C4-2B (cell line): ENCODE data around the gene GNG2.

Source experiments
- H3K27ac ChIP-seq: fragments of 450-650 bp; 2 replicates; pipeline ENCODE4 v1.5.1; 2017
- ZFX ChIP-seq: fragments of 450-650 bp; IDR thresholded peaks from 2 replicates; pipeline ENCODE4 v1.6.1; 2017
- TF ChIP-seq, protein P1 (sequence below): fragments of 450-650 bp; conservative IDR thresholded peaks from 2 replicates; pipeline ENCODE4 v1.5.1; 2017; ENCODE audit warnings: mild to moderate bottlenecking

Gene GNG2

DNA sequence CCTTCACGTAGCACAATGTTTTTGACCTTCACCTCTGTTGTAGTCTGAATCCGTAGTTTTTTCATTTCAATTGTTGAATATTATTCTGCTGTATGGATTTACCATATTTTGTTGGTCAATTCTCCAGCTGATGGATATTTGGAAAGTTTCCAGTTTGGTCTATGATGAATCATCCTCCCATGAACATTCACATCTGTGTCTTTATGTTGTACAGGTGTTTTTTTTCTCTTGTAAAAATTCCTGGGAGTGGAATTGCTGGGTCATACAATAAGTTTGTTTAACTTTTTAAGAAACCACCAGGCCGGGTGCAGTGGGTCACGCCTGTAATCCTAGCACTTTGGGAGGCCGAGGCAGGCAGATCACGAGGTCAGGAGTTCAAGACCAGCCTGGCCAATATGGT lies 36.7 kb upstream of the GNG2 start:
- no peak overlapping the region for H3K27ac ChIP-seq
- TF ChIP-seq, protein P1, sequence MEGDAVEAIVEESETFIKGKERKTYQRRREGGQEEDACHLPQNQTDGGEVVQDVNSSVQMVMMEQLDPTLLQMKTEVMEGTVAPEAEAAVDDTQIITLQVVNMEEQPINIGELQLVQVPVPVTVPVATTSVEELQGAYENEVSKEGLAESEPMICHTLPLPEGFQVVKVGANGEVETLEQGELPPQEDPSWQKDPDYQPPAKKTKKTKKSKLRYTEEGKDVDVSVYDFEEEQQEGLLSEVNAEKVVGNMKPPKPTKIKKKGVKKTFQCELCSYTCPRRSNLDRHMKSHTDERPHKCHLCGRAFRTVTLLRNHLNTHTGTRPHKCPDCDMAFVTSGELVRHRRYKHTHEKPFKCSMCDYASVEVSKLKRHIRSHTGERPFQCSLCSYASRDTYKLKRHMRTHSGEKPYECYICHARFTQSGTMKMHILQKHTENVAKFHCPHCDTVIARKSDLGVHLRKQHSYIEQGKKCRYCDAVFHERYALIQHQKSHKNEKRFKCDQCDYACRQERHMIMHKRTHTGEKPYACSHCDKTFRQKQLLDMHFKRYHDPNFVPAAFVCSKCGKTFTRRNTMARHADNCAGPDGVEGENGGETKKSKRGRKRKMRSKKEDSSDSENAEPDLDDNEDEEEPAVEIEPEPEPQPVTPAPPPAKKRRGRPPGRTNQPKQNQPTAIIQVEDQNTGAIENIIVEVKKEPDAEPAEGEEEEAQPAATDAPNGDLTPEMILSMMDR, result no peak
- no peak for TF ChIP-seq ZFX

DNA sequence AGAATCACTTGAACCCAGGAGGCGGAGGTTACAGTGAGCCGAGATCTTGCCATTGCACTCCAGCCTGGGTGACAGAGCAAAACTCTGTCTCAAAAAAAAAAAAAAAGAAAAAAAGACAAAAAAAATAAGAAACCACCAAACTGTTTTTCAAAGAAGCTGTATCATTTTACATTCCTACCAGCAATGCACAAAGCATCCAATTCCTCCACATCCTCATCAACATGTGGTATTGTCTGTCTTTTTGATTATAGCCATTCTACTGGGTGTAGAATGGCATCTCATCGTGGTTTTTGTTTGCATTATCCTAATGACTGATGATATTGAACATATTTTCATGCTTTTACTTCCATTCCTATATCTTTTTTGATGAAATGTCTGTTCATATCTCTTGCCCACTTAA lies 36.2 kb upstream of the GNG2 start:
- no peak for TF ChIP-seq ZFX
- TF ChIP-seq, protein P1, result no peak
- no peak overlapping the region for H3K27ac ChIP-seq

DNA sequence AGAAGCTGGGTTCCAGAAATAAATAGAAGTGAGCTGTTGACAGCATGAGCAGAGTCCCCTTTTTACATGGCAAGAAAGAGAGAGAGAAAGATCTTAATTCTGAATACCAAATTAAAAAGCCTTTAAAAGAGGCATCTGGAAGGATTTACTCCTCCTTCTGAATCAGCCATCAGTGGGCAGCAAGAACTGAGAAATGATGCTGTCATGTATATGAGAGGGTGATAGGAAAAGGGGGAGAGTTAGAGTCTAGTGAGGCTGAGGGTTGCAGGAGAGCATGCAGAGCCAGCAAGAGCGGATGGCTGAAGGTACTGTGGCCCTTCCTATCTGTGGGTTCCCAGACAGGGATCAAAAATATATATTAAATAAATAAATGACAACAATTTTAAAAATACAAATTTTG lies 34.5 kb upstream of the GNG2 start:
- H3K27ac ChIP-seq, result no peak overlapping the region
- TF ChIP-seq ZFX, result no peak
- TF ChIP-seq, protein P1, result no peak

DNA sequence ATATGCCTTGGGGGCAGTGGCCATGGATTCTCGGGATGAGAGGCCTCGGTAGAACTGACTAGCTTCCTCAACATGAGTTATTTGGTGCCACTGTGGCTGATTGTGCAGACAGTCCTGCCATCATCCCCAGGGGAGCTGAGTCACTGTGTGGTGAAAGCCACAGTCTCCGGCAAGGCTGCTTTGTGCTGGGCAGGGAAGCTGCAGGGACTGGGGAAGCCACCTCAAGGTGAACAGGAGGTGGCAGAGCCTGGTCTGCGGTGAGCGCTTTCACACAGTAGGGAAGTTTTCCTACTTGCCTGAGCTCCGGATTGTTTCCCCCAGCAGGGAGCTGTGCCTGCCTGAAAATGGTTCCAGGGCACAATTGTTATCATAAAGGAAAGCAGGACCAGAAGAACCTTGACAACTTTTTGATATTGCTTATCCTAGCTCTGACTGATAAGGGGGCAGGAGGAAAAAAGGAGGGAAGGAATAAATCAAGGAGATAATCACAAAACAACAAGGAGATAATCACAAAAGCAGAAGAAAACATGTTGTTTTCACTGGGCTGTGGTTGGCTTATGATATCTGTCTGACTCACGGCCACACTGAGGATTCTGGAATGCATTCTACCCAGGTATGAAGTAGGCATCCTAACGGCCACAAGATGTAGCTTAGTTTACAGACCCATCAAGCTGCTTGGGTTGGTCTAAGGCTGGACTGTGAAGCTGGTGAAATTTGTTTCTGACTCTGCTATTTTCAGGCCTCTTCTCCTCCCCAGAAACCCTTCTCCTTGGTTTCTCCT lies 32.2 kb upstream of the GNG2 start:
- no peak overlapping the region for H3K27ac ChIP-seq
- TF ChIP-seq ZFX, result no peak
- TF ChIP-seq, protein P1, result no peak

DNA sequence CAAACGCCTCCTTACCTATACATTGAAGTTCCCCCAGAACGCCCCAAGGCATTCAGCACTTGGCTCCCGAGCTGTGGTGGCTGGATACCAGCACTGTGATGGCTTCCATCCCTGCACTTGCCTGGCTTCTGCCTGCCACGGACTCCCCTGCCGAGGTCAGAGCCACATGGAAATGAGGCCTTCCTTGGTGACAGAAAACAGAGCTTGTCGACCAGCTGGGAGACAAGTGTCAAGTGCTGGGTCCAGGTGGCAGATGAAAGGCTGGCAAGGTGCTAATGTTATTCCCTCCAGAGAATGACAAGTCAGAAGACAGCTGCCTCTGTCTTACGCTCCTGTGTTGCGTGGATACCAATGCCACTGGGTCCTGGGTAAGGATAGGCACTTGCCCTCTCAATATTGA lies 26.2 kb upstream of the GNG2 start:
- no peak overlapping the region for H3K27ac ChIP-seq
- TF ChIP-seq, protein P1, result no peak
- no peak for TF ChIP-seq ZFX

DNA sequence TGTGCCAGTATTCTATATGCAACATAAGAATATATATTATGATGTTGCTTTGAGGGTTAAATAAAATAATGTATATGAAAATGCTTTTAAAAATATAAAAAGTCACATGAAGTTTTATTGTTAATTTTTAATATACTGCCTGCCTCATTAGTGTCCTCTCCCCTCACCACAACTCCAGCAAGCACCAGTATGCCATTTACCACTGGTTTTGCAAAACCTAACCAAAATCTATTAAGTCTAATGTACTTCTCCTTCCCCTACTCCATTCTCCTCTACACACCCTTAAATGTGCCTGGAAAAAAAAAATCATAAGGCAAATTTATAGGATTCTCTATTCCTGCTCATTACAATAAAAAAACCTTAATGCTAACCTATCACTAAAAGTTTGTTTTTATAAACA lies 24.0 kb upstream of the GNG2 start:
- no peak for TF ChIP-seq ZFX
- TF ChIP-seq, protein P1, result no peak
- H3K27ac ChIP-seq, result no peak overlapping the region

DNA sequence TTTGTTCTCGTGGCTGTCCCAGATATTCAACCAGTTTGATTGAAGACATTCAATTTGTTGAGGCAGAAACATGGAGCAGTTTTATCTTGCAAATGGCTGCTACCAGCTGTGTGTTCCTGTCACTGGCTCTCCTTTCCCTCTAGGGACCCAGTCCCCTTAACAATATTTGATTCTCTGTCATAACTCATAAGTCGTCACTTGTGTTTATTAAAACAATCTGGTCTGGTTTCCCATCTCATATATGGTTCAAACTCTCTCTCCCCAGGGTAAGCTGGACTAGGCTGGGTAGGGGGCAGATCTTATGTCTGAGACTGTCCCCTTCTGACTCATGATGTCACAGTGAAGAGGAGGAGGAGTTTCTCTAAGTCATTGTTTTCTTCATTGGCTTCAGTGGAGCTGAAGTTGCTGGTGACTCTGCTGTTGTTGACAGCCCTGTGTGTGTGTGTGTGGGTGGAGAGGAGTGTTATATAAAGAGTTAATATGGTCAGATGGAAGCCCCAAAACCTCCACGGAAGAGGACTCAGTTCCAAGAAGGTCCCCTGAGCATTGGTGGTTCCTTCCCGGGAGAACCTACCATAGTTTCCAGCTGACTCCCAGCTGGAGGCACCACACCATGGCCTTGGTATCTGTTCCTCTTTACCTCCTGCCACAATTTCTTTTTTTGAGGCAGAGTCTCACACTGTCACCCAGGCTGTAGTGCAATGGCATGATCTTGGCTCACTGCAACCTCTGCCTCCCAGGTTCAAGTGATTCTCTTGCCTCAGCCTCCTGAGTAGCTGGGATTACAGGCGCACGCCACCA lies 16.1 kb upstream of the GNG2 start:
- TF ChIP-seq ZFX, result no peak
- TF ChIP-seq, protein P1, result no peak
- H3K27ac ChIP-seq, result no peak overlapping the region
